Stimulated activated CD4-positive, alpha-beta T cell treated with anti-CD3 and anti-CD28 coated beads, Interleukin-4, amount 100 ng/mL, for 24 hours (primary cell): Measurements from ENCODE around the gene GRIK1.

Experiments
- DNase-seq: peaks from one replicate; pipeline ENCODE4 v3.0.0-alpha.2; 2020

Gene GRIK1

GRCh38 chr21:29511096-29511495, 428.7 kb downstream of the GRIK1 start:
- DNase-seq, result no peak

- no peak for DNase-seq
Observed at GRCh38 chr21:29509121-29509520, 430.7 kb downstream of the GRIK1 start.

- no peak for DNase-seq
Observed at GRCh38 chr21:29508301-29508700, 431.5 kb downstream of the GRIK1 start.

GRCh38 chr21:29506947-29507346, 432.8 kb downstream of the GRIK1 start:
- no peak for DNase-seq

DNA sequence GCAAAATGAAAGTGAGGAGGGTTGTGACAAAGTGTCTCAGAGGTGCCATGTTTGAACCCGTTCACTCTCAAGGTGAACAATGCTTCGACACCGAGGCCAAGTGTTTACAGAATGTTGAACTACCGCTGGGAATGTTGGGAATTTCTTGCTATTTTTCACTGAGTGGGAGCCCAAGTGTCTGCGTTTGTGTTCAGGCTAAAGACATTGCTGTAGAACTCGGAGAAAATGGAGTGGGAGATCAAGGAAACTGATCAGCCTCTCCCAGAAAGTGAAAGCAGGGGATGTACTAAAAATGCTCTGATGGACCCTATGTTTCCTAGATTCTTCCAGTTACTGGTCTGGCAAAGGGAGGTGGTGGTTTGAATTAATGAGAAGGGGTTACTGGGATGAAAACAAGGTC, 433.6 kb downstream of the GRIK1 start:
- no peak for DNase-seq

DNA sequence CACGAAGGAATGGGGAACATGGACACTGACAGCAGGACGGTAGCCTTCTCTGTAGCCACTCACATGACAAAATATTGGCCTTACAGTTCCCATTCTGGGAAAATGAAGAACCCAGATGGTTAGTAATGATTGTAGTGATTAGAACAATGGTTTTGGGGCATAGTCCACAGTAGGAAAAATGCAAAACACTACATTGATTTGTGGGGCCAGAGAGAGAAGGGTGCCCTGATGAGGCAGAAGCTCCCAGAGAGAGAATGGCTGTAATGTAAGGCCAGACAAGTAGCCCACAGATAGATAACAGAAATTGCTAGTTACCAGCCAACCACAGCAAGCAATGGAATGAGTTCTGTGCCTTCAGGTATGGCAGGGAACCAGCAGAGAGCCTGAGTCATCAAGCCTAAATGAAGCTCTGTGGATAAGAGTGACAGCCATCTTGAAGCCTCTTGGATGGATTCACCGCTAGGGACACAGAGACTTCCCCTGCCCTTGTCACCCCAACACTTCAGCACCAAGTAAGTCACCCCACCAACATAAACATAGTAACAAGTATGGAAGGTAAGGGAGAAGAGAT, 435.0 kb downstream of the GRIK1 start:
- no peak for DNase-seq

GRCh38 chr21:29501451-29501850, 438.3 kb downstream of the GRIK1 start:
- no peak for DNase-seq

- no peak for DNase-seq
Observed at GRCh38 chr21:29499734-29500343, 440.0 kb downstream of the GRIK1 start.

DNA sequence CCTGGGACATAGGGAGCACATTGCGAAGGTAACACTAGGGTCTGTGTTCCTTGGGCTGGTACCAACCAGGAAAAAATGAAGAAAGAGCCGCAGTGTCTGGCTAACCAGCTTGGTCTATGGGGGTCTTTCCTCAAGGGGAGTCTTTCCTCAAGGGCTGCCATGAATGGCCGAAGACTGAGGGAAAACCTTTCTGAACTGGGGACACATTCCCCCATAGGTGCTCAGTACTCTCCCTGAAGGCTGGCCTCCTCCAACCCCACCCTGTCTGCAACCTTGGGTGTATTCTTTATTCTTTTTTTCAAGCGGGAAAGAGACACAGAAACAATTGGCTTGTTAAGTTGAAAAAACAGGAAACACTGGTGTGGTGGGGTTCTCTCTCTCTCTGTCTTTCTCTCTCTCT, 440.6 kb downstream of the GRIK1 start:
- no peak for DNase-seq

- no peak for DNase-seq
Observed at GRCh38 chr21:29496337-29496736, 443.5 kb downstream of the GRIK1 start.

- no peak for DNase-seq
Observed at GRCh38 chr21:29490016-29490415, 449.8 kb downstream of the GRIK1 start.

DNA sequence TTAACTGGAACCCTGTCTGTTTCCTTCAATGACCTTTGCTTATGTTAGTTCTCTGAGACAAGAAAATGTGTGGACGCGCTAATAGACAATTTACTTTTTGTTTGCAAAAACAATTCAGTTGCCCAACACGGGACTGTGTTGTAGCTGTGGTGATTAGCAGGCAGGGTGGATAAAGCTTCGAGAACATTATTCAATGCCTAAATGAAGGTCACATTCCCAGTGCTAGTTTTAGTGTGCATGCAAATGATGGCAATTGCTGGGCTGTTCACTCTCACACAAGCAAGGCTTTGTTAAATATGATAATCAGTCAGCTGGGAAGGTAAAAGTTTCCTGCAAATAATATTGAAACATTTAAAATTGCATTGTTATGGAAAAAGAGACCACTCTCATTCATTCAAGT, 452.6 kb downstream of the GRIK1 start:
- no peak for DNase-seq
